Right lobe of liver (tissue), 4 donors: ENCODE results near the gene SLC2A2.

ENCODE experiments used
- CTCF ChIP-seq, 4 donors: fragments of 200-600 bp in 3 of 4; fragments of 450-650 bp in 1 of 4; IDR thresholded peaks; one replicate each; pipeline versions ENCODE4 v1.5.1 to v1.8.0; 2016 to 2022; ENCODE audit warnings: antibody characterized with exemption in 4 of 4, mild to moderate bottlenecking in 2 of 4
- POLR2A ChIP-seq: fragments of 450-650 bp; IDR thresholded peaks from one replicate; pipeline ENCODE4 v1.6.1; 2017; ENCODE audit warnings: antibody characterized with exemption, mild to moderate bottlenecking
- donor health status: DM: no; HTN: no; CAD: no.
- donor health status: DM: no; HTN: no; CAD: no.
- donor health status: DM: no; HTN: yes; CAD: no.

- TF ChIP-seq CTCF (IDR thresholded peaks at IDR 0.05) = no peak
- no peak for TF ChIP-seq POLR2A
These were observed 11.8 kb upstream of the SLC2A2 start for GRCh38 chr3:171038342-171038741.
